Kidney (tissue), 14 donors: ENCODE data around the gene AP2A2. TPM values are rescaled to one million over a fixed set of nuclear protein-coding genes. Genes with fewer than 3 reads are reported as not detected.

Source experiments
- DNase-seq, 5 donors: peaks; one replicate each; pipeline ENCODE4 v3.0.0-alpha.2; 2013 to 2020
- FAIRE-seq: peaks from 2 replicates; lab custom pipeline; 2012; peaks lifted over from hg19 to GRCh38; lab: Jason Lieb, UNC
- H3K27ac ChIP-seq, 2 donors: one replicate each; pipeline ENCODE4 v1.7.0; 2013; ENCODE audit warnings: low read depth in 2 of 2, low read length in 2 of 2, inconsistent platforms in 1 of 2
- H3K27me3 ChIP-seq: one replicate; pipeline ENCODE4 v1.7.1; 2013; ENCODE audit warnings: low read length, inconsistent platforms; ENCODE audit not compliant: control insufficient read depth, insufficient read depth
- H3K36me3 ChIP-seq, 3 donors: one replicate each; pipeline versions ENCODE4 v1.7.0 to v1.7.1; 2013; ENCODE audit warnings: low read length in 3 of 3, control low read depth in 1 of 3, inconsistent platforms in 1 of 3; ENCODE audit not compliant: insufficient read depth in 3 of 3, control insufficient read depth in 2 of 3
- H3K4me1 ChIP-seq, 3 donors: one replicate each; pipeline versions ENCODE4 v1.7.0 to v1.7.1; 2013; ENCODE audit warnings: low read length in 3 of 3, inconsistent platforms in 1 of 3, low read depth in 1 of 3; ENCODE audit not compliant: control insufficient read depth in 2 of 3, insufficient read depth in 2 of 3
- H3K4me3 ChIP-seq, 3 donors: one replicate each; pipeline versions ENCODE4 v1.7.0 to v1.8.1; 2013; ENCODE audit warnings: low read length in 3 of 3, control low read depth in 1 of 3, inconsistent platforms in 1 of 3
- H3K9ac ChIP-seq, 3 donors: one replicate each; pipeline versions ENCODE4 v1.7.0 to v1.7.1; 2013; ENCODE audit warnings: low read length in 3 of 3, control low read depth in 1 of 3, inconsistent platforms in 1 of 3
- H3K9me3 ChIP-seq, 3 donors: one replicate each; pipeline versions ENCODE4 v1.7.0 to v1.7.1; 2013; ENCODE audit warnings: low read length in 3 of 3, control low read depth in 1 of 3, inconsistent platforms in 1 of 3; ENCODE audit not compliant: control insufficient read depth in 2 of 3, insufficient read depth in 1 of 3
- intact Hi-C: fragments of 100-400 bp; cut with DNase I; formaldehyde crosslinking; loops from one replicate; pipeline ENCODE4 v1.11.1; 2022
- polyA plus RNA-seq: library from polyadenylated mRNA; stranded (reverse); fragments of 350-450 nt; fragmentation: Illumina TruSeq; extraction: RNeasy Lipid Tissue Mini Kit (QIAGEN cat#74804); gene quantifications from one replicate; pipeline ENCODE4 v1.2.3, GENCODE V29; 2014; ENCODE audit warnings: low read depth, low replicate concordance; ENCODE audit not compliant: insufficient read depth
- total RNA-seq: library from RNA; stranded (reverse); fragmentation: NEBNext Ultra II Directional; extraction: Animal tissue kit (Norgen Biotek cat#: 25700); gene quantifications from one replicate; pipeline ENCODE4 v1.2.1, GENCODE V29; 2021
- TF ChIP-seq, protein P1 (sequence below): IDR thresholded peaks from 3 replicates; pipeline ENCODE4 v1.5.1; 2012; ENCODE audit warnings: mild to moderate bottlenecking, moderate library complexity, borderline replicate concordance; ENCODE audit not compliant: insufficient read depth; ENCODE audit errors: extremely low read depth
- donor health status: control.
- donor health status: control.
- donor health status: control.
- donor health status: control.
- donor health status: control.
- donor health status: DM: yes; HTN: yes; CAD: no.
- donor health status: Normal renal cell carcinoma (clear cell type).

AP2A2 gene
- total and polyA plus RNA-seq, 2 donors from 2014 or later: 76.5 to 144 TPM

DNA sequence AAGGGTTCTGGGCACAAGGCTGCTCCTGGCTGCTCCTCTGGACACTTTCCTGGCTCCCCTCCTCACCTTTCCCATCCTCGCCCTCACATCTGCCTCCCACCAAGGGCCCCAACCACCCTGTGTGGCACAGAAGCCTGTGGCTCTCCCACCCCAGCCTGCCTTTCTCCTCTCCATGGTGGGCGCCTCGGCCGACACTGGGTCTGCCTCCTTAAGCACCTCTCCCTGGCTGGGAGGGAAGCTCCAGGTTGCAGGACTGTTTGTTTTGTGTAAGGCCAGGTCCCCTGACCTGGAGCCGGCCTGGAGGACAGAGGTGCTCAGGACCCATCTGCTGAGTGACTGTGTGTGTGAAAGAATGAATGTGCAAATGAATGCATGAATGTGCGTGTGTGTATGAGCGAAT, 96.7 kb downstream of the AP2A2 start:
- Histone ChIP-seq H3K4me1 (no peaks in the 10 kb centered on the region), H3K9ac (no peak overlapping the region), H3K27me3 (no peaks in the 10 kb centered on the region), H3K27ac (no peak overlapping the region), H3K4me3 (no peak overlapping the region), H3K9me3 (peaks cover 0 to 3% (median 0%) of the 10 kb centered on the region in 3 donors), H3K36me3 (peaks cover 0 to 2% (median 0%) of the 10 kb centered on the region in 3 donors)
- TF ChIP-seq, protein P1, sequence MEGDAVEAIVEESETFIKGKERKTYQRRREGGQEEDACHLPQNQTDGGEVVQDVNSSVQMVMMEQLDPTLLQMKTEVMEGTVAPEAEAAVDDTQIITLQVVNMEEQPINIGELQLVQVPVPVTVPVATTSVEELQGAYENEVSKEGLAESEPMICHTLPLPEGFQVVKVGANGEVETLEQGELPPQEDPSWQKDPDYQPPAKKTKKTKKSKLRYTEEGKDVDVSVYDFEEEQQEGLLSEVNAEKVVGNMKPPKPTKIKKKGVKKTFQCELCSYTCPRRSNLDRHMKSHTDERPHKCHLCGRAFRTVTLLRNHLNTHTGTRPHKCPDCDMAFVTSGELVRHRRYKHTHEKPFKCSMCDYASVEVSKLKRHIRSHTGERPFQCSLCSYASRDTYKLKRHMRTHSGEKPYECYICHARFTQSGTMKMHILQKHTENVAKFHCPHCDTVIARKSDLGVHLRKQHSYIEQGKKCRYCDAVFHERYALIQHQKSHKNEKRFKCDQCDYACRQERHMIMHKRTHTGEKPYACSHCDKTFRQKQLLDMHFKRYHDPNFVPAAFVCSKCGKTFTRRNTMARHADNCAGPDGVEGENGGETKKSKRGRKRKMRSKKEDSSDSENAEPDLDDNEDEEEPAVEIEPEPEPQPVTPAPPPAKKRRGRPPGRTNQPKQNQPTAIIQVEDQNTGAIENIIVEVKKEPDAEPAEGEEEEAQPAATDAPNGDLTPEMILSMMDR: no peak
- DNase-seq (no peak), FAIRE-seq (no peak)
- intact Hi-C loops: no loop called here

DNA sequence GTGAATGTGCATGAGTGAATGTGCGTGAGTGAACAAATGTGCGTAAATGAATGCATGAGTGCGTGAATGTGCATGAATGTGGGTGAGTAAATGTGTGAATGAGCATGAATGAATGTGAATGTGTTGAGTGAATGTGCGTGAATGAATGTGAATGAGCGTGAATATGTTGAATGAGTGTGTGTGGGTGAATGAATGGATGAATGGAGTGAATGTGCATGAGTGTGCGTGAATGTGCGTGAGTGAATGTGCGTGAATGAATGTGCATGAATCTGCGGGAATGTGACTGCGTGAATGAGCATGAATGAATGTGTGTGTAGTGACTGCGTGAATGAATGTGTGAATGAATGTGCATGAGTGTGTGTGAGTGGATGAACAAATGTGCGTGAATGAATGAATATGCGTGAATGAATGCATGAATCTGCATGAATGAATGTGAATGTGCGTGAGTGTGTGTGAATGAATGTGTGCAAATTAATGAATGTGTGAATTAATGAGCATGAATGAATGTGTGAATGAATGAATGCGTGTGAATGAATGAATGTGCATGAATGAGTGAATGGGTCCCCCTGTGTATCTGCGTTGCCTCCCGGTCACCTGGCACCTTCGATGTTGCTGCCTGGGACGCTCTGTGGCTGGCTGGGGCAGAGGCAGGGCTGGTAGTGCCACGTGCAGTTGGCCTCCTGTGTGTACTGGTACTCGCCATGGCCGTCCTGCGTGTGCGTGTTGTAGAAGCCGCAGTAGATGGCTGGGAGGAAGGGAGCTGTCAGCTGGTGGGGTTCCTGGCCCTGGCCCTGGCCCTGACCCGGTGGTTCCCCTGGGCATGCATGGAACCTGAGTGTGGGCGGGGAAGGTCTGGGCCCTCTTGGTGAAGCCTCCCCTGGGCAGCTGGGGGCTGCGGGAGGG, 97.5 kb downstream of the AP2A2 start:
- FAIRE-seq: no peak
- Histone ChIP-seq H3K4me3 (no peak overlapping the region), H3K27me3 (no peaks in the 10 kb centered on the region), H3K27ac (no peak overlapping the region), H3K4me1 (no peaks in the 10 kb centered on the region), H3K9ac (no peak overlapping the region), H3K36me3 (peaks cover 0 to 2% (median 0%) of the 10 kb centered on the region in 3 donors), H3K9me3 (peaks cover 0 to 3% (median 0%) of the 10 kb centered on the region in 3 donors)
- no peak for DNase-seq
- TF ChIP-seq, protein P1: no peak
- intact Hi-C loops: no loop called here

DNA sequence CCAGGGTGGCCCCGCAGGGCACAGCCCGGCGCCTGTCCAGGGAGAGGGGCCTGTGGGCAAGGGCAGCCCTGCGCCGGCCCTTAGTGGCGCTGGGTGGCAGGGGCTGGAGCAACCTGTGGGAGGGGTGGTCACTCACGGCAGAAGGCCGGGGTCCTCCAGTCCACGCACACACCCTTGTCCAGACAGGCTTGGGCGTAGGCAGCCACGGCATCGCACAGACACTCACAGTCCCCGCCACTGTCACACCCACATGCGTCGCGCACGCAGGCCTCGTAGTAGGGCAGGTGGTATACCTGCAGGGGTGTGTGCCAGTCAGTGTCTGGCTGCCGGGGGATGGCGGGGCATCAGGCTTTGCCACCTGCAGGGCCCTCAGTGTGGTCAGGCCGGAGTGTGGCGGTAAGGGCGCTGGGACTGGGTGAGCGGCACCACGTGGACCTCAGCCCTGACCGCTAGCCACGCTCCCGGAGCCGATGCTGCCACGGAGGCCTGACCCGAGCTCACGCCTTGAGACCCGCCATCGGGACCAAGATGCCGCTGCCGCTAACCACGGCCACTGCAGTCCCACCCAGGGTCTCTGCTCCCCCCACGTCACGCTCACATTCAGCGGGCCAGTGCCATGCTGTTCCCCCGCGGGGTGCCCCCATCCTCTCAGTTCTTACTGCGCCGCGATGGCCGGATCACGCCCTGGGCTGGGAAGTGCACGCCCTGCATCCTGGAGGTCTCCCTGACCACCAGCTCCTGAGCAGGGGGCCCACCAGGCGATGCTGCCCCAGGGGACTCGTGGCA, 98.3 kb downstream of the AP2A2 start:
- Histone ChIP-seq H3K4me3 (no peak overlapping the region), H3K27me3 (no peaks in the 10 kb centered on the region), H3K9ac (no peak overlapping the region), H3K36me3 (peaks cover 0 to 2% (median 0%) of the 10 kb centered on the region in 3 donors), H3K4me1 (no peaks in the 10 kb centered on the region), H3K9me3 (peaks cover 0 to 3% (median 0%) of the 10 kb centered on the region in 3 donors), H3K27ac (no peak overlapping the region)
- TF ChIP-seq, protein P1: no peak
- FAIRE-seq: no peak
- DNase-seq: no peak
- intact Hi-C loops: no loop called here
